Effector memory CD8-positive, alpha-beta T cell (primary cell): ENCODE measurements around the gene ATAD1.
A peak's percentile ranks its signal among the peaks of the same experiment; 100 is the strongest.

Source experiments
- ATAC-seq: fragments of 150-1000 bp; cut with Tn5 transposase; replicated peaks from 2 replicates; pipeline ENCODE4 v1.10.0; 2021; ENCODE audit warnings: mild to moderate bottlenecking, moderate library complexity
- DNase-seq, 3 experiments: peaks; one replicate each; pipeline ENCODE4 v3.0.0; 2021
- H3K27ac Mint-ChIP-seq, 2 donors: one replicate each; pipeline ENCODE4 v1.8.0; 2022; ENCODE audit warnings: mild to moderate bottlenecking in 2 of 2, mixed read lengths in 2 of 2, moderate library complexity in 2 of 2
- H3K27me3 Mint-ChIP-seq, 2 donors: one replicate each; pipeline ENCODE4 v1.8.0; 2022; ENCODE audit warnings: mixed read lengths in 2 of 2
- H3K36me3 Mint-ChIP-seq: one replicate; pipeline ENCODE4 v1.8.0; 2022; ENCODE audit warnings: mild to moderate bottlenecking, moderate library complexity, mixed read lengths; ENCODE audit not compliant: insufficient read depth
- H3K4me1 Mint-ChIP-seq, 2 donors: one replicate each; pipeline ENCODE4 v1.8.0; 2022; ENCODE audit warnings: low read depth in 2 of 2, mixed read lengths in 2 of 2
- H3K4me3 Mint-ChIP-seq, 2 donors: one replicate each; pipeline ENCODE4 v1.8.0; 2022; ENCODE audit warnings: mild to moderate bottlenecking in 2 of 2, mixed read lengths in 2 of 2, moderate library complexity in 2 of 2
- H3K9me3 Mint-ChIP-seq, 2 donors: one replicate each; pipeline ENCODE4 v1.8.0; 2022; ENCODE audit warnings: mixed read lengths in 2 of 2

ATAD1 gene

GRCh38 chr10:87775766-87776165, 42.3 kb downstream of the ATAD1 start:
- peak overlapping the region in 1 of 2 donors; percentile 20 for H3K27ac Mint-ChIP-seq
- H3K36me3 Mint-ChIP-seq = peaks cover 41% of the 10 kb centered on the region
- H3K4me1 Mint-ChIP-seq = peaks cover 0 to 13% of the 10 kb centered on the region in 2 donors
- no peak for ATAC-seq
- H3K27me3 Mint-ChIP-seq = no peaks in the 10 kb centered on the region
- H3K9me3 Mint-ChIP-seq = no peaks in the 10 kb centered on the region
- no peak for DNase-seq
- no peak overlapping the region for H3K4me3 Mint-ChIP-seq

- Mint-ChIP-seq H3K9me3 (no peaks in the 10 kb centered on the region), H3K36me3 (peaks cover 55% of the 10 kb centered on the region), H3K4me3 (no peak overlapping the region), H3K27me3 (no peaks in the 10 kb centered on the region), H3K27ac (no peak overlapping the region), H3K4me1 (peaks cover 3 to 6% of the 10 kb centered on the region in 2 donors)
- no peak for DNase-seq
- ATAC-seq = no peak
These were observed 46.0 kb downstream of the ATAD1 start for GRCh38 chr10:87771871-87772500.

- Mint-ChIP-seq H3K27me3 (no peaks in the 10 kb centered on the region), H3K36me3 (peaks cover 50% of the 10 kb centered on the region), H3K27ac (no peak overlapping the region), H3K4me1 (peaks cover 3 to 7% of the 10 kb centered on the region in 2 donors), H3K4me3 (no peak overlapping the region), H3K9me3 (no peaks in the 10 kb centered on the region)
- DNase-seq = no peak
- ATAC-seq = no peak
These were observed 50.8 kb downstream of the ATAD1 start for GRCh38 chr10:87767253-87767652.

- Mint-ChIP-seq H3K4me1 (peaks cover 3 to 7% of the 10 kb centered on the region in 2 donors), H3K36me3 (peaks cover 50% of the 10 kb centered on the region), H3K27ac (no peak overlapping the region), H3K27me3 (no peaks in the 10 kb centered on the region), H3K4me3 (no peak overlapping the region), H3K9me3 (no peaks in the 10 kb centered on the region)
- no peak for DNase-seq
- no peak for ATAC-seq
These were observed 52.2 kb downstream of the ATAD1 start for GRCh38 chr10:87765666-87766376.

- peaks cover 40% of the 10 kb centered on the region for H3K36me3 Mint-ChIP-seq
- no peaks in the 10 kb centered on the region for H3K9me3 Mint-ChIP-seq
- DNase-seq (no peak), ATAC-seq (no peak)
- H3K27me3 Mint-ChIP-seq = no peaks in the 10 kb centered on the region
- H3K4me1 Mint-ChIP-seq = peaks cover 3 to 11% of the 10 kb centered on the region in 2 donors
- H3K4me3 Mint-ChIP-seq = no peak overlapping the region
- peak overlapping the region in 1 of 2 donors; percentile 42 for H3K27ac Mint-ChIP-seq
These were observed 53.7 kb downstream of the ATAD1 start for GRCh38 chr10:87764072-87764934.

- peaks cover 2 to 11% of the 10 kb centered on the region in 2 donors for H3K4me1 Mint-ChIP-seq
- H3K27ac Mint-ChIP-seq = no peak overlapping the region
- peaks cover 31% of the 10 kb centered on the region for H3K36me3 Mint-ChIP-seq
- H3K4me3 Mint-ChIP-seq = no peak overlapping the region
- H3K27me3 Mint-ChIP-seq = no peaks in the 10 kb centered on the region
- no peak for DNase-seq
- ATAC-seq = no peak
- no peaks in the 10 kb centered on the region for H3K9me3 Mint-ChIP-seq
These were observed 54.8 kb downstream of the ATAD1 start for GRCh38 chr10:87763086-87763861.

GRCh38 chr10:87761892-87762291, 56.1 kb downstream of the ATAD1 start:
- Mint-ChIP-seq H3K27me3 (no peaks in the 10 kb centered on the region), H3K27ac (peak overlapping the region in 1 of 2 donors; percentile 77), H3K4me1 (peaks cover 2 to 11% of the 10 kb centered on the region in 2 donors), H3K9me3 (no peaks in the 10 kb centered on the region), H3K4me3 (no peak overlapping the region), H3K36me3 (peaks cover 17% of the 10 kb centered on the region)
- ATAC-seq (no peak), DNase-seq (no peak)

- no peak for ATAC-seq
- Mint-ChIP-seq H3K27ac (peak overlapping the region in 1 of 2 donors; percentile 72), H3K36me3 (peaks cover 21% of the 10 kb centered on the region), H3K27me3 (no peaks in the 10 kb centered on the region), H3K9me3 (no peaks in the 10 kb centered on the region), H3K4me1 (peaks cover 2 to 11% of the 10 kb centered on the region in 2 donors), H3K4me3 (no peak overlapping the region)
- no peak for DNase-seq
These were observed 56.9 kb downstream of the ATAD1 start for GRCh38 chr10:87761153-87761552.

GRCh38 chr10:87760195-87760905, 57.7 kb downstream of the ATAD1 start:
- no peak overlapping the region for H3K27ac Mint-ChIP-seq
- H3K27me3 Mint-ChIP-seq = no peaks in the 10 kb centered on the region
- DNase-seq (no peak), ATAC-seq (no peak)
- H3K4me1 Mint-ChIP-seq = peaks cover 2 to 11% of the 10 kb centered on the region in 2 donors
- H3K4me3 Mint-ChIP-seq = no peak overlapping the region
- peaks cover 22% of the 10 kb centered on the region for H3K36me3 Mint-ChIP-seq
- no peaks in the 10 kb centered on the region for H3K9me3 Mint-ChIP-seq

- Mint-ChIP-seq H3K27me3 (no peaks in the 10 kb centered on the region), H3K4me1 (peaks cover 2 to 5% of the 10 kb centered on the region in 2 donors), H3K9me3 (no peaks in the 10 kb centered on the region), H3K4me3 (no peak overlapping the region), H3K27ac (no peak overlapping the region), H3K36me3 (peaks cover 19% of the 10 kb centered on the region)
- DNase-seq (no peak), ATAC-seq (no peak)
These were observed 58.5 kb downstream of the ATAD1 start for GRCh38 chr10:87759551-87759950.

GRCh38 chr10:87757685-87758084, 60.3 kb downstream of the ATAD1 start:
- H3K27me3 Mint-ChIP-seq = no peaks in the 10 kb centered on the region
- ATAC-seq (no peak), DNase-seq (no peak)
- peaks cover 22% of the 10 kb centered on the region for H3K36me3 Mint-ChIP-seq
- H3K9me3 Mint-ChIP-seq = no peaks in the 10 kb centered on the region
- H3K4me1 Mint-ChIP-seq = peaks cover 2 to 4% of the 10 kb centered on the region in 2 donors
- H3K4me3 Mint-ChIP-seq = no peak overlapping the region
- H3K27ac Mint-ChIP-seq = peak overlapping the region in 1 of 2 donors; percentile 2

- no peak overlapping the region for H3K27ac Mint-ChIP-seq
- H3K4me3 Mint-ChIP-seq = no peak overlapping the region
- H3K36me3 Mint-ChIP-seq = peaks cover 22% of the 10 kb centered on the region
- H3K4me1 Mint-ChIP-seq = peaks cover 0 to 2% of the 10 kb centered on the region in 2 donors
- no peak for ATAC-seq
- DNase-seq = no peak
- no peaks in the 10 kb centered on the region for H3K9me3 Mint-ChIP-seq
- no peaks in the 10 kb centered on the region for H3K27me3 Mint-ChIP-seq
These were observed 63.8 kb downstream of the ATAD1 start for GRCh38 chr10:87753995-87754866.
